ENCODE data around the gene COASY.

- TF ChIP-seq CTCF (IDR thresholded peaks at IDR 0.05; ENCODE audit: low read length) = no peak
- no peak for TF ChIP-seq EZH2 (optimal IDR thresholded peaks at IDR 0.05; ENCODE audit: low read depth, low read length)
Observed at GRCh38 chr17:42559075-42559474, 2.9 kb upstream of the COASY start.
